ENCODE measurements around the gene CGB1.

- TF ChIP-seq EGR1 (IDR thresholded peaks at IDR 0.05; ENCODE audit: borderline replicate concordance, low read depth, low read length) (no peak), CBX8 (IDR thresholded peaks at IDR 0.05; ENCODE audit: borderline replicate concordance, low read depth, low read length) (no peak)
These were observed 51.0 kb downstream of the CGB1 start for GRCh38 chr19:48985711-48986110.

Data from H1 (cell line).